AG04450 (cell line): Measurements from ENCODE around the gene RPL32. TPM values are rescaled to one million over a fixed set of nuclear protein-coding genes. Genes with fewer than 3 reads are reported as not detected.

Experiments
- CTCF ChIA-PET: fragments of 300-600, 350-600 bp; formaldehyde crosslinking; extraction: SDS; loops from one replicate; lab custom pipeline; 2022; ENCODE audit warnings: antibody characterized with exemption, inconsistent platforms; lab: Charles Lee
- POLR2A ChIA-PET: fragments of 350-600 bp; formaldehyde crosslinking; extraction: SDS; loops from one replicate; lab custom pipeline; 2021; ENCODE audit warnings: antibody characterized with exemption, inconsistent platforms; lab: Yijun Ruan, JAX
- DNase-seq: peaks from one replicate; pipeline ENCODE4 v3.0.0-alpha.2; 2011; ENCODE audit warnings: low read depth, low spot score
- H3K27ac ChIP-seq: one replicate; pipeline ENCODE4 v1.5.1; 2012; ENCODE audit warnings: low read depth, low read length, control low read depth
- H3K27me3 ChIP-seq: one replicate; pipeline ENCODE4 v1.6.0; 2012; ENCODE audit warnings: low read length; ENCODE audit not compliant: control insufficient read depth, insufficient read depth
- H3K4me3 ChIP-seq: 2 replicates; pipeline ENCODE4 v1.5.1; 2011; ENCODE audit warnings: mild to moderate bottlenecking, low read depth, low read length, control low read depth
- H3K9me3 ChIP-seq: 2 replicates; pipeline ENCODE4 v1.5.1; 2012; ENCODE audit warnings: low read length; ENCODE audit not compliant: control insufficient read depth, insufficient read depth
- CTCF ChIP-seq: IDR thresholded peaks from 2 replicates; pipeline ENCODE4 v1.5.1; 2011; ENCODE audit warnings: low read depth, low read length, control low read depth, inconsistent platforms
- polyA plus RNA-seq: library from polyadenylated mRNA; depleted of rRNA; stranded (reverse); fragments of >200 nt; gene quantifications from 2 replicates; pipeline ENCODE4 v1.2.3, GENCODE V29; 2011

RPL32 gene
- polyA plus RNA-seq, 1 experiment, result 3,211 TPM

- peaks cover 50% of the 10 kb centered on the region for H3K27me3 ChIP-seq
- CTCF ChIA-PET, result interaction anchor here (2.5 to 2.8 kb wide), 3 partner anchors 25 to 129 kb away, joined by 12 to 24 read pairs (median 14); partner anchors contain the start of gene RPL32
- no peak overlapping the region for H3K4me3 ChIP-seq
- H3K9me3 ChIP-seq, result peaks cover 11% of the 10 kb centered on the region
- no peak overlapping the region for H3K27ac ChIP-seq
- DNase-seq, result no peak
- POLR2A ChIA-PET, result no interaction called here
- TF ChIP-seq CTCF, result no peak
These were observed 25.5 kb upstream of the RPL32 start for GRCh38 chr3:12866836-12867235.

GRCh38 chr3:12865271-12865670 is 23.9 kb upstream of the RPL32 start:
- no peak for TF ChIP-seq CTCF
- peaks cover 52% of the 10 kb centered on the region for H3K27me3 ChIP-seq
- POLR2A ChIA-PET, result no interaction called here
- no peak for DNase-seq
- H3K9me3 ChIP-seq, result peaks cover 11% of the 10 kb centered on the region
- CTCF ChIA-PET, result interaction anchor here (0.9 to 1.2 kb wide), 2 partner anchors 9 to 28 kb away, joined by 3 to 11 read pairs; no protein-coding TSS in a partner anchor
- H3K27ac ChIP-seq, result no peak overlapping the region
- no peak overlapping the region for H3K4me3 ChIP-seq

- Histone ChIP-seq H3K4me3 (no peak overlapping the region), H3K27ac (no peak overlapping the region), H3K27me3 (peaks cover 60% of the 10 kb centered on the region), H3K9me3 (peaks cover 11% of the 10 kb centered on the region)
- CTCF ChIA-PET, result interaction anchor here (1.0 to 1.9 kb wide), 2 partner anchors 20 to 30 kb away, joined by 3 to 5 read pairs; no protein-coding TSS in a partner anchor
- no peak for TF ChIP-seq CTCF
- POLR2A ChIA-PET, result no interaction called here
- DNase-seq, result no peak
These were observed 21.0 kb upstream of the RPL32 start for GRCh38 chr3:12862387-12862786.

GRCh38 chr3:12861611-12862010 is 20.2 kb upstream of the RPL32 start:
- no peak for TF ChIP-seq CTCF
- Histone ChIP-seq H3K27ac (no peak overlapping the region), H3K4me3 (no peak overlapping the region), H3K27me3 (peaks cover 61% of the 10 kb centered on the region), H3K9me3 (peaks cover 11% of the 10 kb centered on the region)
- no peak for DNase-seq
- ChIA-PET POLR2A (no interaction called here), CTCF (interaction anchor here (1.0 to 1.9 kb wide), 2 partner anchors 19 to 31 kb away, joined by 3 to 5 read pairs; no protein-coding TSS in a partner anchor)

- H3K27me3 ChIP-seq, result peaks cover 63% of the 10 kb centered on the region
- peaks cover 1% of the 10 kb centered on the region; the same call in 1 of the 2 replicates for H3K9me3 ChIP-seq
- ChIA-PET POLR2A (no interaction called here), CTCF (interaction anchor here (1.1 kb wide), 1 partner anchor 32 kb away, joined by 4 read pairs; no protein-coding TSS in a partner anchor)
- DNase-seq, result no peak
- H3K4me3 ChIP-seq, result no peak overlapping the region
- H3K27ac ChIP-seq, result no peak overlapping the region
- no peak for TF ChIP-seq CTCF
These were observed 18.5 kb upstream of the RPL32 start for GRCh38 chr3:12859840-12860239.
